Ramos (cell line): ENCODE data around the gene TRPT1.

Source experiments
- in situ Hi-C: fragments of 300-500 bp; cut with MboI; formaldehyde crosslinking; loops from one replicate; pipeline ENCODE4 v1.14.3; 2022; ENCODE audit warnings: low sequenced_read_pairs; ENCODE audit not compliant: unreplicated experiment

Gene TRPT1

GRCh38 chr11:64259533-64260067 lies 33.6 kb upstream of the TRPT1 start:
- in situ Hi-C loops: no loop called here

GRCh38 chr11:64258946-64259532 lies 33.1 kb upstream of the TRPT1 start:
- in situ Hi-C loops: no loop called here

- in situ Hi-C loops: no loop called here
These were observed 32.4 kb upstream of the TRPT1 start for GRCh38 chr11:64258356-64258755.

- in situ Hi-C loops: no loop called here
These were observed 30.3 kb upstream of the TRPT1 start for GRCh38 chr11:64256300-64256699.

- in situ Hi-C loops: no loop called here
These were observed 29.4 kb upstream of the TRPT1 start for GRCh38 chr11:64255135-64256128.

GRCh38 chr11:64254326-64254725 lies 28.3 kb upstream of the TRPT1 start:
- in situ Hi-C loops: no loop called here

GRCh38 chr11:64253481-64253880 lies 27.5 kb upstream of the TRPT1 start:
- in situ Hi-C loops: no loop called here

- in situ Hi-C loops: no loop called here
These were observed 27.1 kb upstream of the TRPT1 start for GRCh38 chr11:64253043-64253442.

GRCh38 chr11:64252003-64252872 lies 26.3 kb upstream of the TRPT1 start:
- in situ Hi-C loops: no loop called here

GRCh38 chr11:64251753-64252002 lies 25.7 kb upstream of the TRPT1 start:
- in situ Hi-C loops: no loop called here

- in situ Hi-C loops: no loop called here
These were observed 25.2 kb upstream of the TRPT1 start, which contains the start of gene PLCB3 for GRCh38 chr11:64251016-64251752. TSS of gene PLCB3 (plus strand) at chr11:64251530. CDS start at chr11:64251650, 120 bp downstream.

GRCh38 chr11:64250415-64251015 lies 24.5 kb upstream of the TRPT1 start:
- in situ Hi-C loops: no loop called here

- in situ Hi-C loops: loop anchor here (25.0 kb wide), 3 partner anchors 888 to 1637 kb away; partner anchors contain the start of genes B3GAT3, EML3, MTA2 and ROM1
These were observed 23.8 kb upstream of the TRPT1 start for GRCh38 chr11:64249563-64250414.

GRCh38 chr11:64249038-64249437 lies 23.1 kb upstream of the TRPT1 start:
- in situ Hi-C loops: loop anchor here (25.0 kb wide), 3 partner anchors 888 to 1637 kb away; partner anchors contain the start of genes B3GAT3, EML3, MTA2 and ROM1

- in situ Hi-C loops: loop anchor here (25.0 kb wide), 3 partner anchors 889 to 1636 kb away; partner anchors contain the start of genes B3GAT3, EML3, MTA2 and ROM1
These were observed 22.6 kb upstream of the TRPT1 start for GRCh38 chr11:64248578-64248977.

- in situ Hi-C loops: loop anchor here (25.0 kb wide), 3 partner anchors 889 to 1636 kb away; partner anchors contain the start of genes B3GAT3, EML3, MTA2 and ROM1
These were observed 21.9 kb upstream of the TRPT1 start for GRCh38 chr11:64247729-64248531.
